Activated effector memory CD4-positive, alpha-beta T cell treated with Interleukin-2 at 50 U/mL for 16 hours (primary cell): ENCODE data around the gene LSM10.

Experiments
- DNase-seq: peaks from one replicate; pipeline ENCODE4 v3.0.0-alpha.2; 2020

The LSM10 gene

GRCh38 chr1:36382231-36382630, 15.5 kb downstream of the LSM10 start:
- DNase-seq = no peak

- no peak for DNase-seq
These were observed 16.3 kb downstream of the LSM10 start for GRCh38 chr1:36381405-36381804.

GRCh38 chr1:36380782-36381181, 16.9 kb downstream of the LSM10 start:
- no peak for DNase-seq

GRCh38 chr1:36380143-36380619, 17.5 kb downstream of the LSM10 start:
- no peak for DNase-seq

- DNase-seq = no peak
These were observed 19.8 kb downstream of the LSM10 start for GRCh38 chr1:36377791-36378492.

- DNase-seq = no peak
These were observed 25.1 kb downstream of the LSM10 start for GRCh38 chr1:36372617-36373016.

GRCh38 chr1:36369061-36369861, 28.4 kb downstream of the LSM10 start:
- peak; percentile 71 for DNase-seq

GRCh38 chr1:36367798-36368197, 29.9 kb downstream of the LSM10 start:
- no peak for DNase-seq

- no peak for DNase-seq
These were observed 30.6 kb downstream of the LSM10 start for GRCh38 chr1:36367066-36367465.

- DNase-seq = peak; percentile 36
These were observed 31.5 kb downstream of the LSM10 start for GRCh38 chr1:36366091-36366661.

- no peak for DNase-seq
These were observed 32.3 kb downstream of the LSM10 start for GRCh38 chr1:36365381-36365780.

GRCh38 chr1:36359911-36360550, 37.7 kb downstream of the LSM10 start:
- no peak for DNase-seq

- no peak for DNase-seq
These were observed 38.3 kb downstream of the LSM10 start for GRCh38 chr1:36359383-36359782.

GRCh38 chr1:36358514-36359084, 39.1 kb downstream of the LSM10 start:
- DNase-seq = no peak

GRCh38 chr1:36355811-36356210, 41.9 kb downstream of the LSM10 start:
- DNase-seq = no peak

- no peak for DNase-seq
These were observed 43.2 kb downstream of the LSM10 start for GRCh38 chr1:36354486-36354885.

- no peak for DNase-seq
These were observed 44.5 kb downstream of the LSM10 start for GRCh38 chr1:36352910-36353878.

- DNase-seq = no peak
These were observed 45.4 kb downstream of the LSM10 start for GRCh38 chr1:36352125-36352909.

GRCh38 chr1:36351227-36351977, 46.3 kb downstream of the LSM10 start:
- DNase-seq = no peak

- peak; percentile 42 for DNase-seq
These were observed 47.0 kb downstream of the LSM10 start for GRCh38 chr1:36350659-36351226.
